CD14-positive monocyte (primary cell): Measurements from ENCODE around the gene NOD2. TPM values are rescaled to one million over a fixed set of nuclear protein-coding genes. Genes with fewer than 3 reads are reported as not detected.

ENCODE experiments used
- DNase-seq, 3 donors: peaks; one replicate each; pipeline ENCODE4 v3.0.0-alpha.2; 2011 to 2022
- H2AFZ ChIP-seq: 2 replicates; pipeline ENCODE4 v1.6.0; 2012; ENCODE audit warnings: mild to moderate bottlenecking, low read depth, low read length, inconsistent platforms; ENCODE audit not compliant: insufficient read depth, poor library complexity, severe bottlenecking
- H3K27ac ChIP-seq, 2 donors: 1 replicate in 1 of 2; 2 replicates in 1 of 2; pipeline ENCODE4 v1.5.1; 2012 to 2013; ENCODE audit warnings: low read length in 2 of 2, control low read depth in 1 of 2, inconsistent platforms in 1 of 2, low read depth in 1 of 2, mild to moderate bottlenecking in 1 of 2
- H3K27me3 ChIP-seq, 2 donors: one replicate each; pipeline versions ENCODE4 v1.6.0 to v1.6.1; 2011 to 2013; ENCODE audit warnings: low read length in 2 of 2; ENCODE audit not compliant: control insufficient read depth in 2 of 2, insufficient read depth in 2 of 2
- H3K36me3 ChIP-seq, 2 donors: replicated peaks in 1 of 2; 1 replicate in 1 of 2; 2 replicates in 1 of 2; pipeline versions ENCODE4 v1.5.1 to v1.6.1; 2012 to 2013; ENCODE audit warnings: low read length in 2 of 2, control low read depth in 1 of 2, inconsistent platforms in 1 of 2, mild to moderate bottlenecking in 1 of 2; ENCODE audit not compliant: insufficient read depth in 2 of 2, control insufficient read depth in 1 of 2
- H3K4me1 ChIP-seq, 2 donors: 1 replicate in 1 of 2; 2 replicates in 1 of 2; pipeline versions ENCODE4 v1.5.1 to v1.6.1; 2012 to 2013; ENCODE audit warnings: low read length in 2 of 2, control low read depth in 1 of 2, inconsistent platforms in 1 of 2, mild to moderate bottlenecking in 1 of 2, moderate library complexity in 1 of 2; ENCODE audit not compliant: insufficient read depth in 2 of 2, control insufficient read depth in 1 of 2
- H3K4me2 ChIP-seq: replicated peaks from 2 replicates; pipeline ENCODE3; 2012; ENCODE audit warnings: low read length, moderate library complexity, mild to moderate bottlenecking; ENCODE audit not compliant: poor library complexity, severe bottlenecking; ENCODE audit errors: extremely low read depth
- H3K4me3 ChIP-seq, 3 experiments: fragments of 200-600 bp in 1 of 3; sonication (generic) in 1 of 3; replicated peaks in 1 of 3; 1 replicate in 2 of 3; 2 replicates in 1 of 3; pipeline ENCODE4 v1.5.1; 2011 to 2013; ENCODE audit warnings: low read length in 3 of 3, mild to moderate bottlenecking in 3 of 3, control low read depth in 2 of 3, low read depth in 2 of 3, inconsistent platforms in 1 of 3, moderate library complexity in 1 of 3
- H3K79me2 ChIP-seq: 2 replicates; pipeline ENCODE4 v1.6.0; 2012; ENCODE audit warnings: mild to moderate bottlenecking, control low read depth, inconsistent platforms, low read length, moderate library complexity; ENCODE audit not compliant: insufficient read depth
- H3K9ac ChIP-seq: 2 replicates; pipeline ENCODE4 v1.6.0; 2017; ENCODE audit warnings: low read length, mild to moderate bottlenecking; ENCODE audit not compliant: insufficient read depth, poor library complexity, severe bottlenecking
- H3K9me3 ChIP-seq, 2 donors: replicated peaks in 1 of 2; 1 replicate in 1 of 2; 2 replicates in 1 of 2; pipeline versions ENCODE4 v1.5.1 to v1.6.1; 2012 to 2013; ENCODE audit warnings: low read length in 2 of 2, control low read depth in 1 of 2; ENCODE audit not compliant: control insufficient read depth in 1 of 2, insufficient read depth in 1 of 2
- H4K20me1 ChIP-seq: 2 replicates; pipeline ENCODE4 v1.6.0; 2012; ENCODE audit warnings: mild to moderate bottlenecking, low read length, control low read depth, moderate library complexity; ENCODE audit not compliant: insufficient read depth
- H3K27ac Mint-ChIP-seq, 7 donors: one replicate each; pipeline ENCODE4 v1.8.0; 2020; ENCODE audit warnings: mild to moderate bottlenecking in 7 of 7, mixed read lengths in 7 of 7, moderate library complexity in 6 of 7, inconsistent platforms in 2 of 7
- H3K27me3 Mint-ChIP-seq, 3 donors: one replicate each; pipeline ENCODE4 v1.8.0; 2021 to 2022; ENCODE audit warnings: low read depth in 3 of 3, mild to moderate bottlenecking in 3 of 3, mixed read lengths in 3 of 3, moderate library complexity in 3 of 3, inconsistent platforms in 1 of 3
- H3K36me3 Mint-ChIP-seq, 2 donors: one replicate each; pipeline ENCODE4 v1.8.0; 2020; ENCODE audit warnings: mixed read lengths in 2 of 2, inconsistent platforms in 1 of 2, mild to moderate bottlenecking in 1 of 2
- H3K4me1 Mint-ChIP-seq: one replicate; pipeline ENCODE4 v1.8.0; 2020; ENCODE audit warnings: mild to moderate bottlenecking, mixed read lengths
- H3K4me3 Mint-ChIP-seq, 2 donors: one replicate each; pipeline ENCODE4 v1.8.0; 2020; ENCODE audit warnings: mild to moderate bottlenecking in 2 of 2, mixed read lengths in 2 of 2, moderate library complexity in 1 of 2
- H3K9me3 Mint-ChIP-seq, 7 donors: one replicate each; pipeline ENCODE4 v1.8.0; 2020 to 2022; ENCODE audit warnings: mixed read lengths in 7 of 7, mild to moderate bottlenecking in 6 of 7, moderate library complexity in 6 of 7, inconsistent platforms in 2 of 7
- CTCF ChIP-seq: fragments of 200-600 bp; IDR thresholded peaks from one replicate; pipeline ENCODE4 v1.8.0; 2022; ENCODE audit warnings: antibody characterized with exemption, mild to moderate bottlenecking
- WGBS: methylation state at CpG from one replicate; pipeline ENCODE4 v1.1.5; 2013; ENCODE audit warnings: missing lambda C conversion rate; ENCODE audit not compliant: insufficient coverage; 5-methylcytosine and 5-hydroxymethylcytosine counted together
- intact Hi-C, 2 donors: fragments of 100-400 bp; cut with micrococcal nuclease; formaldehyde crosslinking; loops; one replicate each; pipeline versions ENCODE4 v1.15.0 to v1.15.1; 2023
- polyA plus RNA-seq, 3 donors: library from polyadenylated mRNA; depleted of rRNA in 1 of 3; unstranded in 2 of 3; stranded (reverse) in 1 of 3; fragments of 300-500 nt in 2 of 3; fragments of >200 nt in 1 of 3; fragmentation: Illumina TruSeq in 2 of 3; gene quantifications; 1 replicate in 2 of 3; 2 replicates in 1 of 3; pipeline ENCODE4 v1.2.3, GENCODE V29; 2012 to 2021

Gene NOD2
- polyA plus RNA-seq, 3 donors = 18.5 to 83.3 (median 29.7) TPM

- Histone ChIP-seq H3K79me2 (peaks cover 3% of the 10 kb centered on the region), H3K27me3 (no peaks in the 10 kb centered on the region), H3K9ac (no peak overlapping the region), H3K9me3 (no peaks in the 10 kb centered on the region), H4K20me1 (peaks cover 86% of the 10 kb centered on the region), H3K4me2 (no peak overlapping the region), H3K27ac (no peak overlapping the region), H2AFZ (no peak overlapping the region), H3K36me3 (peaks cover 58 to 91% of the 10 kb centered on the region in 2 donors), H3K4me1 (peaks cover 0 to 14% of the 10 kb centered on the region in 2 donors), H3K4me3 (no peak overlapping the region)
- Mint-ChIP-seq H3K4me1 (peaks cover 26% of the 10 kb centered on the region), H3K36me3 (peaks cover 88 to 89% of the 10 kb centered on the region in 2 donors), H3K4me3 (no peak overlapping the region), H3K27ac (peak overlapping the region in 2 of 7 donors; percentile 37 to 46), H3K27me3 (peaks cover 0 to 2% (median 0%) of the 10 kb centered on the region in 3 donors), H3K9me3 (peaks cover 0 to 4% (median 0%) of the 10 kb centered on the region in 7 donors)
- no peak for DNase-seq
- intact Hi-C loops = loop anchor here in 1 of 2 donors (10.0 kb wide), 1 partner anchor 189 kb away; the partner anchor contains the start of gene NKD1
- no peak for TF ChIP-seq CTCF
- 98% methylated on average over 7 of the region's 7 CpGs for WGBS
Observed at GRCh38 chr16:50733468-50733867, 40.1 kb downstream of the NOD2 start.

GRCh38 chr16:50735629-50736122 is 42.3 kb downstream of the NOD2 start:
- Histone ChIP-seq H3K4me3 (no peak overlapping the region), H3K4me1 (peaks cover 3 to 14% of the 10 kb centered on the region in 2 donors), H3K9me3 (no peaks in the 10 kb centered on the region), H3K27ac (peak overlapping the region in 1 of 2 donors; percentile 37), H4K20me1 (peaks cover 64% of the 10 kb centered on the region), H2AFZ (no peak overlapping the region), H3K27me3 (no peaks in the 10 kb centered on the region), H3K36me3 (peaks cover 36 to 77% of the 10 kb centered on the region in 2 donors), H3K4me2 (no peak overlapping the region), H3K9ac (no peak overlapping the region), H3K79me2 (no peaks in the 10 kb centered on the region)
- no peak for TF ChIP-seq CTCF
- H3K4me1 Mint-ChIP-seq = peaks cover 31% of the 10 kb centered on the region
- H3K4me3 Mint-ChIP-seq = no peak overlapping the region
- peaks cover 0 to 2% (median 0%) of the 10 kb centered on the region in 3 donors for H3K27me3 Mint-ChIP-seq
- H3K9me3 Mint-ChIP-seq = peaks cover 0 to 4% (median 0%) of the 10 kb centered on the region in 7 donors
- H3K36me3 Mint-ChIP-seq = peaks cover 81 to 84% of the 10 kb centered on the region in 2 donors
- intact Hi-C loops = loop anchor here (5.0 to 10.0 kb wide), 2 partner anchors 188 to 191 kb away; partner anchors contain the start of gene NKD1 (in 2 of the 2)
- peak overlapping the region; percentile 12 to 82 (median 68) for H3K27ac Mint-ChIP-seq
- peak; percentile 25 to 57 (median 30) for DNase-seq
- WGBS = 40% methylated on average over 7 of the region's 7 CpGs
